Hippocampal formation (tissue), 2 donors: ENCODE measurements around the gene ZNF318.
"Not testable (repeated sequence)": the region's sequence is repeated elsewhere in the genome, so short reads cannot be mapped to it uniquely, and the experiment has no call there.

Experiments
- DNase-seq, 2 donors: peaks; one replicate each; lab custom pipeline; 2025; lab: John Stamatoyannopoulos, UW

ZNF318 gene

GRCh38 chr6:43383021-43383667 lies 13.7 kb upstream of the ZNF318 start:
- DNase-seq: peak in 1 of 2 donors; percentile 27

- DNase-seq: not testable (repeated sequence)
Measured at GRCh38 chr6:43380858-43381257, 11.4 kb upstream of the ZNF318 start.

- DNase-seq: no peak
Measured at GRCh38 chr6:43378631-43379030, 9.2 kb upstream of the ZNF318 start.

- DNase-seq: no peak
Measured at GRCh38 chr6:43377710-43378229, 8.3 kb upstream of the ZNF318 start.

- no peak for DNase-seq
Measured at GRCh38 chr6:43376551-43376981, 7.1 kb upstream of the ZNF318 start.

- no peak for DNase-seq
Measured at GRCh38 chr6:43375693-43376092, 6.2 kb upstream of the ZNF318 start.

- DNase-seq: no peak
Measured at GRCh38 chr6:43373252-43373875, 3.9 kb upstream of the ZNF318 start.

- not testable (repeated sequence) for DNase-seq
Measured at GRCh38 chr6:43370003-43370580, 645 bp upstream of the ZNF318 start.

GRCh38 chr6:43368259-43369160 lies 937 bp downstream of the ZNF318 start:
- DNase-seq: peak; percentile 3 to 20

- no peak for DNase-seq
Measured at GRCh38 chr6:43367245-43367984, 2.0 kb downstream of the ZNF318 start.

- no peak for DNase-seq
Measured at GRCh38 chr6:43361269-43361668, 8.2 kb downstream of the ZNF318 start.

GRCh38 chr6:43359831-43360230 lies 9.6 kb downstream of the ZNF318 start:
- DNase-seq: no peak

- DNase-seq: no peak
Measured at GRCh38 chr6:43359381-43359780, 10.1 kb downstream of the ZNF318 start.

- DNase-seq: peak in 1 of 2 donors; percentile 1
Measured at GRCh38 chr6:43355862-43356590, 13.4 kb downstream of the ZNF318 start.

GRCh38 chr6:43351951-43352350 lies 17.5 kb downstream of the ZNF318 start:
- DNase-seq: not testable (repeated sequence)

GRCh38 chr6:43347444-43347843 lies 22.0 kb downstream of the ZNF318 start:
- DNase-seq: no peak

- no peak for DNase-seq
Measured at GRCh38 chr6:43347021-43347420, 22.4 kb downstream of the ZNF318 start.

GRCh38 chr6:43346243-43346642 lies 23.2 kb downstream of the ZNF318 start:
- not testable (repeated sequence) for DNase-seq

- DNase-seq: no peak
Measured at GRCh38 chr6:43339168-43339567, 30.3 kb downstream of the ZNF318 start.

- DNase-seq: no peak
Measured at GRCh38 chr6:43338243-43338642, 31.2 kb downstream of the ZNF318 start.

- DNase-seq: peak in 1 of 2 donors; percentile 34
Measured at GRCh38 chr6:43336382-43336781, 33.1 kb downstream of the ZNF318 start.
